SIG-M5 (cell line): ENCODE data around the gene GSE1.

Source experiments
- DNase-seq: peaks from one replicate; lab custom pipeline; 2025; lab: John Stamatoyannopoulos, UW

Gene GSE1

GRCh38 chr16:85680352-85680944, 67.3 kb downstream of the GSE1 start:
- DNase-seq: no peak

GRCh38 chr16:85681255-85681654, 68.1 kb downstream of the GSE1 start:
- no peak for DNase-seq

DNA sequence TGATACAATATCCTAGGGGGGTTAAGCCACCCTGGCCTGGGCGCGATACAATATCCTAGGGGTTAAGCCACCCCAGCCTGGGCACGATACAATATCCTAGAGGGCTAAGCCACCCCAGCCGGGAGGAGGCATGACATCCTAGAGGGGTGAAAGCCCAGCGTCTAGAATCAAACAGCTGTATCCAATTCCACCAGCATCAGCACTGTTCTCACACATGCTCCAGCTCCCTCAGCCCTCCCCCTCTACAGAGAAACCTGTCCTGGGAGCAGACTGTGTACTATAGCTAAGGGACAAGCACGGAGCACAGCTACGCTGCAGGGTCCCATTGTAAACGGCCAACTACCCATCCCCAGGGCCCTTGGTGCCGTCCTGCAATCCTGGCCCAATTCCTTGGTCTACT, 69.4 kb downstream of the GSE1 start:
- no peak for DNase-seq

- no peak for DNase-seq
Observed at GRCh38 chr16:85683363-85683762, 70.2 kb downstream of the GSE1 start.

GRCh38 chr16:85685251-85685650, 72.1 kb downstream of the GSE1 start:
- DNase-seq: no peak

GRCh38 chr16:85686912-85687591, 73.9 kb downstream of the GSE1 start:
- DNase-seq: peak; percentile 5

GRCh38 chr16:85687651-85688471, 74.7 kb downstream of the GSE1 start:
- DNase-seq: no peak

- peak; percentile 10 for DNase-seq
Observed at GRCh38 chr16:85688586-85689284, 75.6 kb downstream of the GSE1 start, which contains the start of gene GINS2. GINS2 (minus strand) TSS chr16:85688954; CDS start chr16:85688898, 56 bp downstream.

GRCh38 chr16:85689285-85689949, 76.3 kb downstream of the GSE1 start:
- DNase-seq: no peak

DNA sequence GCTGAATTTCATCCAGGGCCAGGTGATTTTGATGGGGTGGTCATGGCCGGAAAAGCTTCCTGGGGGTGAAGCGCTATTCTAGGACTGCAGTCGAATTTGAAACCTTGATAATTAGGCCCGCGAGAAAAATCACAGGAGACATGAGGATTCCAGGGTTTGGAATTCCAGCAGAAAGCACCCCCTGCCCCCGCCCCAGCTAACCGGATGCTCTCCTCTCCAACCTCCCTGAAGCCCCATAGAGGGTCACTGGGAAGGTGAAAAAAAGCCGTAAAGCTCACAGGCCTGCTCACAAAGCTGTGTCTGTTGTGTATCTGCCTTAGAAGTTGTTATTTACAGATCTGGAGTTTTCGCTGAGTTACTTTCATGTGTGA, 76.8 kb downstream of the GSE1 start:
- DNase-seq: no peak

DNA sequence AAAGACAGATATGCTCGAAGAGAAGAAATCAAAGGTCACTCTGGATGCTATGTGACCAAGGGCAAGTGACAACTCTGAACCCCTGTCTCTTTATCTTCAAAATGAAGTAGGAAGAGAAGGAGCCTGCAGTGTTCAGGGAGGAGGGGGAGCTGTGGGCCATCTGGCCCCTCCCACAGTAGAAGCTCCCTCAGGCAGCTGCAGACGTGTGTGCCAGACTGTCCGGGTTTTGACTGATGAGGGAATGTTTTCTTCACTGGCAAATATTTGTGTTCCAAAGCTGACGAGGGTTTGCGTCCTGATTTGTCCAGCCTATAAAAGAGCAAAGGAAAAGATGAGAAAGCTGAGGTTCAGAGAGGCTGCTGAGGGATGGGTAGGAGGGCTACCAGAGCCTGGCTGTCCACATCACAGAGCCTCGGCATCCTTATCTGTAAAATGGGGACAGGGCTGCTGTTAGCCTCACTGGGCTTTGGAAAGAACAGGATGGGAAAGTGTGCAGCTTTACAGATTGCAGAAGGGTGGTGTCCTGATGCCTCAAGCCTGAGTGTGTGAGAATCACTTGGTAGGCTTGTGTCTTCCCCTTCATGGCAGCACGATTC, 77.4 kb downstream of the GSE1 start:
- no peak for DNase-seq

DNA sequence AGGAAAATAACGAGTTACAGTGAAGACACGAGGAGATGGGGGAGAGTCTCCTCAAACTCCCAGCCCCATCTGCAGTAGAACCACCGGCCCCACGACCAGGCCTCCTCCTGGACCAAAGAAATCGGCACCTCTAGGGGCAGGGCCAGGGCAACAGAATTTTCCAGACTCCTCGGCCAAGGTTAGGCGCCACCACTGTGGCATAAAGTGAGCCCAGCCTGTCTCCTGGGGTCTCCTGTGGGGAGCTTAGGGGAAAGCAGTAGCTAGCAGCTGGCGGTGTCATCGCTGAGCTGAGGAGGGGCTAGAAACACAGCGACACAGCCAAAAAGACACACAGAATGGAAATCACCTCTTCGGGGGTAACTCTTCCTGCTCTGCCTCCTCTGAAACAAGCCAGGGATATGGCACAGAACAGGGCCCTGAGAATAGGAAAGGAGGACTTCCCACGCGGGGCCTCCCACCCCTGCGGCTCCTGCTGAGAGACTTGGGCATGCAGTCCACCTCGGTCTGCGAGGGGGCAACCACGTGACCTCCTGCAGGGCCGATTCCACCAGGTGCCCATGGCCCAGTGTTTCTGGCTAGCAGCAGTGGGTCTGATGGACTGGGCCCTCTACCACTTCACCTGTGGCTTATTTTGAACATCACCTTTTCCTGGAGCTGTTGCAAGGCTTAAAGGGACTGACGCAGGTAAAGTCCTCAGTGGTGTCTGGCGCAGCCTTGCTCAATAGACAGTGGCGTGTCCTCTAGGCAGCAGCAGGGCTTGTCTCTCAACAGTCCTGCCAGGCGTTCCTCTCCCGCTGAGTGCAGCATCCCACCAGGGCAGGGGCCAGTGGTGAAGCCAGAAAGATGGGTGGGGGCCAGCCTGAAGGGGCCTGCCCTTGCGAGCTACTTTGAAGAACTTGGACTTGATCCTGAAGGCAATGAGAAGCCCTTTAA, 82.3 kb downstream of the GSE1 start:
- no peak for DNase-seq

DNA sequence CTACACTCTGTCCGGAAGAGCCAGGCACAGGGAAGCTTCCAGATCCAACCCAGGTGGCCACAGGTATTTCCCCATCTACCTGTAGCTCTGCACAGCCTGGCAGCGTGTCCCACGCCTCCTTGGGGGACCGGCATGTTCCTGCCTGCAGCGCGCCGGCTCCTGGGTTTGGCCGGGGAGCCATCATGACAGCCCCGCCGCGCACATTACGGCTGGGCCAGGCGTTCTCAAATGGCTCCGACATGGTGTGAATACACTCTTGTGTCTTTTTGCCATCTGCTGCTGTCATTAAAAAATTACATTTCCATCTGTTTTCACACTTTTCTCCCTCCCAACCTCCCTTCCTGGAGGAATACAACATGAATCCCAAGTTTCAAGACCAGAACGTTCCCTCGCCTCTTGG, 83.7 kb downstream of the GSE1 start:
- DNase-seq: no peak

GRCh38 chr16:85697431-85697830, 84.3 kb downstream of the GSE1 start:
- no peak for DNase-seq

GRCh38 chr16:85698459-85698891, 85.4 kb downstream of the GSE1 start:
- DNase-seq: no peak

GRCh38 chr16:85698935-85699558, 85.9 kb downstream of the GSE1 start:
- DNase-seq: no peak

DNA sequence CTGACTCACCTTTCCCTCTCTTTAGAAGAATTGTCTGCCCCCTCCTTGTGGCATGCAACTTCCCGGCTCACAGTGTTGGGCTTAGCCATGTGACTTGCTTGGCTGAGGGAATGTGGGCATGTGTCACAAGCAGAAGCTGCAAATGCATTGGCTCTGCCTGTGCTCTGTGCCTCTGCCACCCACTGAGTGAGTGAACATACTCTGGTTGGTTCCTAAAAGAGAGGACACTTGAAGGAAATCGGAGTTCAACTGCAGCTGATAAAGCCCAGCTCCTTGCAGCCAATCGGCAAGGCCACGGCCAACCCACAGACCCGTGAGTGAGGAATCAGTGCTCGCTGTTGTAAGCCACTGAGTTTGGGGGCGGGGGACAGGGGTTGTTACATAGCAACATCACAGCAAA, 86.5 kb downstream of the GSE1 start:
- DNase-seq: no peak

DNA sequence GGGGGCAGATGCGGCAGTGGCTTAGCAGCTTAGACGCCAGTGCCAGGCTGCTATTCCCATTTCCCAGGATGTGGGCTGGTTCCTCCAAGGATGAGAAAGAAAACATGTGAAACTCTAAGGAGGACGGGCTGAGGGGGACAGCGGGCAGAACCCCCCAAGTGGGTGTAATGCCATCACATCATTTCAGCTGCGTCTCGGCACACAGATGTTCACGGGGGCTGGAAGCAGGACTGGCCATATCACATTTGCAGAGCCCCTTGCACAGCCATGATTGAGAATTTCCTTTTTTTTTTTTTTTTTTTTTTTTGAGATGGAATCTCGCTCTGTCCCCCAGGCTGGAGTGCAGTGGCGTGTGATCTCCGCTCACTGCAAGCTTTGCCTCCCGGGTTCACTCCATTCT, 90.9 kb downstream of the GSE1 start:
- no peak for DNase-seq

- DNase-seq: no peak
Observed at GRCh38 chr16:85704900-85705846, 92.1 kb downstream of the GSE1 start.
